M059J (cell line): ENCODE results near the gene ZNF567. TPM values are rescaled to one million over a fixed set of nuclear protein-coding genes. Genes with fewer than 3 reads are reported as not detected.

Experiments
- DNase-seq: peaks from one replicate; pipeline ENCODE4 v3.0.0-alpha.2; 2012; ENCODE audit warnings: low read depth
- total RNA-seq: library from RNA; depleted of rRNA; stranded (reverse); fragments of >200 nt; shearing (Covaris generic); gene quantifications from 2 replicates; pipeline ENCODE4 v1.2.3, GENCODE V29; 2014; rRNA removed

ZNF567 gene
- total RNA-seq, 1 experiment from 2014 or later, result 7.7 TPM

GRCh38 chr19:36750066-36750691 lies 62.8 kb downstream of the ZNF567 start:
- no peak for DNase-seq

Other genes starting within 250 kb of the ZNF567 start
- gene ZNF566, start 198.1 kb upstream of the ZNF567 start, total RNA-seq, result 4.5 and 6.7 TPM in 2 replicates
- gene ZNF260, start 159.3 kb upstream of the ZNF567 start, total RNA-seq, result 9.1 and 10.2 TPM in 2 replicates
- 7.4 and 10.4 TPM in 2 replicates for gene ZNF529, start 114.3 kb upstream of the ZNF567 start, total RNA-seq
- gene ZNF382, start 82.3 kb upstream of the ZNF567 start, total RNA-seq, result 8.3 and 12.8 TPM in 2 replicates
- 8.4 and 15.9 TPM in 2 replicates for gene ZNF461, start 20.8 kb upstream of the ZNF567 start, total RNA-seq
- gene ZNF850, start 85.2 kb downstream of the ZNF567 start, total RNA-seq, result 2.7 and 4.4 TPM in 2 replicates
- 3.5 and 7.2 TPM in 2 replicates for gene ZNF790, start 150.8 kb downstream of the ZNF567 start, total RNA-seq
- 0.96 and 3.0 TPM in 2 replicates for gene ZNF345, start 163.3 kb downstream of the ZNF567 start, total RNA-seq
- gene ZNF829, start 228.7 kb downstream of the ZNF567 start, total RNA-seq, result 2.1 and 3.0 TPM in 2 replicates
- gene ZNF568, start 228.7 kb downstream of the ZNF567 start, total RNA-seq, result 7.3 and 9.7 TPM in 2 replicates